Heart right ventricle (tissue), 16 donors: Measurements from ENCODE around the gene SLX1A. TPM values are rescaled to one million over a fixed set of nuclear protein-coding genes. Genes with fewer than 3 reads are reported as not detected.
"Not testable (repeated sequence)": the region's sequence is repeated elsewhere in the genome, so short reads cannot be mapped to it uniquely, and the experiment has no call there.

Experiments
- ATAC-seq, 8 donors: fragments of 200-7000 bp; cut with Tn5 transposase; one replicate each; pipeline ENCODE4 v1.9.1; 2020; ENCODE audit warnings: mild to moderate bottlenecking in 8 of 8, moderate library complexity in 8 of 8, moderate number of reproducible peaks in 1 of 8
- DNase-seq, 2 donors: peaks; one replicate each; pipeline ENCODE4 v3.0.0-alpha.2; 2020
- H3K27ac ChIP-seq, 10 donors: fragments of 200-600 bp; sonication (generic) in 2 of 10; one replicate each; pipeline versions ENCODE4 v1.5.0 to v1.8.0; 2020 to 2022; ENCODE audit warnings: mild to moderate bottlenecking in 3 of 10
- H3K27me3 ChIP-seq, 7 donors: fragments of 200-600 bp; one replicate each; pipeline ENCODE4 v1.8.0; 2021 to 2022; ENCODE audit warnings: mild to moderate bottlenecking in 2 of 7
- H3K36me3 ChIP-seq, 9 donors: fragments of 200-600 bp; sonication (generic) in 1 of 9; one replicate each; pipeline versions ENCODE4 v1.5.0 to v1.8.0; 2020 to 2022; ENCODE audit warnings: mild to moderate bottlenecking in 2 of 9
- H3K4me1 ChIP-seq, 9 donors: fragments of 200-600 bp; sonication (generic) in 1 of 9; one replicate each; pipeline versions ENCODE4 v1.5.0 to v1.8.0; 2020 to 2022; ENCODE audit warnings: mild to moderate bottlenecking in 4 of 9
- H3K4me3 ChIP-seq, 10 donors: fragments of 200-600 bp; sonication (generic) in 2 of 10; one replicate each; pipeline versions ENCODE4 v1.5.0 to v1.8.0; 2020 to 2022; ENCODE audit warnings: mild to moderate bottlenecking in 7 of 10, moderate library complexity in 2 of 10
- H3K9me3 ChIP-seq, 11 donors: fragments of 200-600 bp in 10 of 11; sonication (generic) in 2 of 11; one replicate each; pipeline versions ENCODE4 v1.5.0 to v1.8.0; 2013 to 2022; ENCODE audit warnings: mild to moderate bottlenecking in 2 of 11, control low read depth in 1 of 11, moderate library complexity in 1 of 11
- CTCF ChIP-seq, 9 donors: fragments of 200-600 bp; sonication (generic) in 2 of 9; IDR thresholded peaks; one replicate each; pipeline versions ENCODE4 v1.5.0 to v1.8.0; 2021 to 2022; ENCODE audit warnings: antibody characterized with exemption in 9 of 9, mild to moderate bottlenecking in 5 of 9, moderate library complexity in 1 of 9
- WGBS, 2 donors: extraction: QIAGEN DNeasy Blood & Tissue Kit; methylation state at CpG; one replicate each; pipeline ENCODE4 v1.1.7; 2013; ENCODE audit warnings: inconsistent platforms in 1 of 2; 5-methylcytosine and 5-hydroxymethylcytosine counted together
- intact Hi-C, 10 donors: fragments of 100-400 bp; cut with DNase I; formaldehyde crosslinking; loops; one replicate each; pipeline versions ENCODE4 v1.11.1 to v1.14.2; 2022
- polyA plus RNA-seq, 2 donors: library from polyadenylated mRNA; stranded (reverse); fragments of 200-250 nt; gene quantifications; one replicate each; pipeline ENCODE4 v1.2.3, GENCODE V29; 2013
- total RNA-seq, 10 donors: library from RNA; stranded (reverse); fragmentation: NEBNext Ultra II Directional in 3 of 10; extraction: Animal tissue kit (Norgen Biotek cat#: 25700) in 3 of 10; gene quantifications; one replicate each; pipeline versions ENCODE4 v1.2.1 to v1.2.4, GENCODE V29; 2021 to 2023
- donor health status: Arrhythmogenic right ventricular cardiomyopathy.
- donor health status: ischemic (EF 13 %, LVEDD 7.1; RV severe dilation, severe dysfunction).
- donor health status: healthy with polysubstance abuse.
- donor health status: DM: no; HTN: yes; CAD: no.
- donor health status: DM: no; HTN: no; CAD: no.
- donor health status: ischemic (EF 25% LVEDD 6.9; RV normal size, moderate dysfunction).
- donor health status: ischemic (EF 25% LVEDD 5.7; RV mildly dilated, moderate dysfunction).
- donor health status: healthy.
- donor health status: DM: yes; HTN: yes; CAD: no.
- donor health status: Ischemic cardiomyopathy.
- donor health status: ischemic (EF 35%, LVEDD 5.7; RV mildly dilated, moderate dysfunction).
- donor health status: nonischemic (EF 11% LVEDD 7.7; RV severe dilation, severe dysfunction).
- donor health status: DM: yes; HTN: yes; CAD: no.
- donor health status: PGD.
- donor health status: ischemic (EF 29% LVEDD 5.4; RV normal size, mild dysfunction).
- donor health status: nonischemic (EF 23%, LVEDD 6.1; RV moderate dilation, normal function).

Gene SLX1A
- total and polyA plus RNA-seq, 12 donors, result 8.3 to 57.8 (median 17.9) TPM

DNA sequence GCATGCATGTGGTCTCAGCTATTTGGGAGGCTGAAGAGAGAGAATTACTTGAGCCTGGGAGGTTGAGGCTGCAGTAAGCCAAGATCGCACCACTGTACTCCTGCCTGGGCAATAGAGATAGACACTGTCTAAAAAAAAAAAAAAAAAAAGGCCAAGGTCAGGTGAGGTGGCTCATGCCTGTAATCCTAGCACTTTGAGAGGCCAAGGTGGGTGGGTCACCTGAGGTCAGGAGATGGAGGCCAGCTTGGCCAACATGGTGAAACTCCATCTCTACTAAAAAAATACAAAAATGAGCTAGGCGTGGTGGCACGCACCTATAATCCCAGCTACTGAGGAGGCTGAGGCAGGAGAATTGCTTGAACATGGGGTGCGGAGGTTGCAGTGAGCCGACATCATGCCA lies 38.5 kb upstream of the SLX1A start:
- no peak overlapping the region for H3K27ac ChIP-seq
- peaks cover 0 to 2% (median 0%) of the 10 kb centered on the region in 11 donors for H3K9me3 ChIP-seq
- H3K36me3 ChIP-seq, result no peaks in the 10 kb centered on the region
- no peak for TF ChIP-seq CTCF (IDR thresholded peaks at IDR 0.05)
- no peak overlapping the region for H3K4me3 ChIP-seq
- WGBS, 2 donors, result 94 to 97% methylated on average over 5 of the region's 5 CpGs
- H3K27me3 ChIP-seq, result no peaks in the 10 kb centered on the region
- no peak for DNase-seq
- H3K4me1 ChIP-seq, result no peaks in the 10 kb centered on the region
- ATAC-seq, result no peak
- intact Hi-C loops, result no loop called here

GRCh38 chr16:30157214-30157613 lies 36.5 kb upstream of the SLX1A start:
- intact Hi-C loops, result no loop called here
- no peak for TF ChIP-seq CTCF (IDR thresholded peaks at IDR 0.05)
- DNase-seq (no peak), ATAC-seq (no peak)
- no peak overlapping the region for H3K4me3 ChIP-seq
- H3K9me3 ChIP-seq, result no peaks in the 10 kb centered on the region
- H3K4me1 ChIP-seq, result no peaks in the 10 kb centered on the region
- WGBS, 2 donors, result 54 to 67% methylated on average over 1 of the region's 1 CpG
- no peaks in the 10 kb centered on the region for H3K27me3 ChIP-seq
- H3K36me3 ChIP-seq, result no peaks in the 10 kb centered on the region
- H3K27ac ChIP-seq, result no peak overlapping the region

DNA sequence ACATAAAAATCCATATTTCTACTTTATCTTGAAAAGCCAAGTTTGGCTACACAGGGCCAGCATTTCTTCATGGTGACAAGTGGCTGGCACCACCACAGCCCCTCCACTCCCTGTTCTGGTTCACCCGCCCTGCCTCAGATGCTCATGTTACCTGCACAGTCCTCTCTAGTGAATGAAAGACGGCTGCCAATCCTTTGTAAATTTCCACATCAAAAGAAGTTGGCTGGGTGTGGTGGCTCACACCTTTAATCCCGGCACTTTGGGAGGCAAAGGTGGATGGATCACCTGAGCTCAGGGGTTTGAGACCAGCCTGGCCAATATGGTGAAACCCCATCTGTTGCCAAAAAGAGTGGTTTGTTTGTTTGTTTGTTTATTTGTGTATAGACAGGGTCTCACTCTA lies 30.1 kb upstream of the SLX1A start:
- no peak overlapping the region for H3K27ac ChIP-seq
- no peak overlapping the region for H3K4me3 ChIP-seq
- H3K36me3 ChIP-seq, result no peaks in the 10 kb centered on the region
- intact Hi-C loops, result no loop called here
- WGBS, 2 donors, result 86 to 87% methylated on average over 3 of the region's 3 CpGs
- ATAC-seq (no peak), DNase-seq (no peak)
- peaks cover 0 to 14% (median 0%) of the 10 kb centered on the region in 9 donors for H3K4me1 ChIP-seq
- no peaks in the 10 kb centered on the region for H3K27me3 ChIP-seq
- TF ChIP-seq CTCF (IDR thresholded peaks at IDR 0.05), result no peak
- H3K9me3 ChIP-seq, result no peaks in the 10 kb centered on the region

DNA sequence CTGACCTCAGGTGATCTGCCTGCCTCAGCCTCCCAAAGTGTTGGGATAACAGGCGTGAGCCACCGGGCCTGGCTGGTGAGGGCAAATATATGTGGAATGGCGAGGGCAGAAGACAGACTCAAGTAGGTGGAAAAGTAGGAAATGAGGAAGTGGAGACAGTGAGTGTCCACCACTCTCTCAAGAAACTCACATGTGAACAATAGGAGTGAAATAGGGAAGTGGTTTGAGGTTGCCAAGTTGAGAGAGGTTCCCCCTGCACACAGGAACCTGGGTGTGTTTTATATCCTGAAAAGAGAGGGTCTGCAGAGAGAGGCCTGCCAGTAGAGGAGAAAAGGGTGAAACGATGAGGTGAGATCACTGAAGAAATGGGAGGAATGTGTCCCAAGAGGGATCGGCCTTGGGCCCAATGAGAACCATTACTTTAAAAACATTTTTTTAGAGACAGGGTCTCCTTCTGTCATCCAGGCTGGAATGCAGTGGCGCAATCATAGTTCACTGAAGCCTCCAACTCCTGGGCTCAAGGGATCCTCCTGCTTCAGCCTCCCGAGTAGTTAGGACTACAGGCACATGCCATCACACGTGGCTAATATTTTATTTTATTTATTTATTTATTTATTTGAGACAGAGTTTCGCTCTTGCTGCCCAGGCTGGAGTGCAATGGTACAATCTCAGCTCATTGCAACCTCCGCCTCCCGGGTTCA lies 27.3 kb upstream of the SLX1A start:
- ATAC-seq (peak in 5 of 8 donors; percentile 38 to 71 (median 60)), DNase-seq (no peak)
- Histone ChIP-seq H3K27ac (peak overlapping the region in 1 of 10 donors; percentile 58), H3K27me3 (no peaks in the 10 kb centered on the region), H3K9me3 (no peaks in the 10 kb centered on the region), H3K4me3 (no peak overlapping the region), H3K4me1 (peaks cover 0 to 14% (median 0%) of the 10 kb centered on the region in 9 donors), H3K36me3 (no peaks in the 10 kb centered on the region)
- intact Hi-C loops, result no loop called here
- TF ChIP-seq CTCF (IDR thresholded peaks at IDR 0.05), result no peak
- WGBS, 2 donors, result 87 to 89% methylated on average over 11 of the region's 11 CpGs

- H3K9me3 ChIP-seq, ATAC-seq, intact Hi-C loops, H3K36me3 ChIP-seq, DNase-seq, H3K27ac ChIP-seq, H3K4me3 ChIP-seq, H3K27me3 ChIP-seq: not testable (repeated sequence)
- WGBS, 2 donors, result 80% methylated on average over 13 of the region's 29 CpGs; no CpG with 5 or more reads in 1 of the 2 donors
- H3K4me1 ChIP-seq, result peaks cover 0 to 14% (median 0%) of the 10 kb centered on the region in 9 donors
Observed at GRCh38 chr16:30168746-30169145, 24.9 kb upstream of the SLX1A start.

GRCh38 chr16:30169416-30169815 lies 24.3 kb upstream of the SLX1A start:
- intact Hi-C loops, result not testable (repeated sequence)

GRCh38 chr16:30170145-30170544 lies 23.5 kb upstream of the SLX1A start:
- H3K27me3 ChIP-seq, DNase-seq, intact Hi-C loops: not testable (repeated sequence)

More at GRCh38 chr16:30169416-30169815, 24.3 kb upstream of the SLX1A start:
- H3K4me3 ChIP-seq, DNase-seq, H3K36me3 ChIP-seq, H3K27ac ChIP-seq, H3K9me3 ChIP-seq, ATAC-seq, H3K27me3 ChIP-seq: not testable (repeated sequence)
- 93 to 97% methylated on average over 24 to 34 of the region's 38 CpGs for WGBS, 2 donors
- H3K4me1 ChIP-seq, result peaks cover 0 to 14% (median 0%) of the 10 kb centered on the region in 9 donors

More at GRCh38 chr16:30170145-30170544, 23.5 kb upstream of the SLX1A start:
- ATAC-seq, H3K27ac ChIP-seq, H3K9me3 ChIP-seq, H3K36me3 ChIP-seq, H3K4me3 ChIP-seq: not testable (repeated sequence)
- peaks cover 0 to 14% (median 0%) of the 10 kb centered on the region in 9 donors for H3K4me1 ChIP-seq
- 86% methylated on average over 14 to 19 of the region's 31 CpGs for WGBS, 2 donors
